GM21360 (cell line): ENCODE data around the gene BCL7C.

Experiments
- ATAC-seq: cut with Tn5 transposase; IDR thresholded peaks from one replicate; pipeline ENCODE4 v1.9.1; 2021; ENCODE audit warnings: mild to moderate bottlenecking, moderate library complexity; ENCODE audit not compliant: unreplicated experiment

The BCL7C gene

DNA sequence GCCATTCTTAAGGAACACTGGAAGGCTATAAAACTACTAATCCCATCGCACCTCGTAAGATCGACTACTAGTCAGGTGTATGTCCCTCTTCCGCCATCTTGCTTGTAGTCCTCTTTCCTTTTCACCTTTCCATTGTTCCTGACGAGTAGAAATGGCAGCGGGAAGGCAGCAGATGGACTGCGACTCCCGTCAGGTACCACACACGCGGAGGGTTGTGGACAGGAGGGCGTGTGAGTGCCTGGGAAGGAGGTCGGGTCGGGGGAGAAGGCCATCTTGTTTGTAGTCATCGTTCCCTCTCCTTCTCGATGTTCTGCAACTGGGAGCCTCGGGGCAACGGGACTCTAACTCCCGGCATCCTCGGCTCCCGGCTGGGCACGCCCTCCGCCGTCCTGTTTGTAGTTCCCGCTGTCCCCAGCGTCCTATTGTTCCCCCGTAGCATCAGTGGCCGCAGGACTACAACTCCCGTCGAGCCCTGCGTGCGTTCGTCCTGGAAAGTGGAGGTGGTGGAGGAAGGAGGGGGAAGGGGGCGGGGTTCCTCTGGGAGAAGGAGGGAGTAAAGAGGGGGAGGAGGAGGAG is 29.2 kb upstream of the BCL7C start:
- ATAC-seq = peak; percentile 59

DNA sequence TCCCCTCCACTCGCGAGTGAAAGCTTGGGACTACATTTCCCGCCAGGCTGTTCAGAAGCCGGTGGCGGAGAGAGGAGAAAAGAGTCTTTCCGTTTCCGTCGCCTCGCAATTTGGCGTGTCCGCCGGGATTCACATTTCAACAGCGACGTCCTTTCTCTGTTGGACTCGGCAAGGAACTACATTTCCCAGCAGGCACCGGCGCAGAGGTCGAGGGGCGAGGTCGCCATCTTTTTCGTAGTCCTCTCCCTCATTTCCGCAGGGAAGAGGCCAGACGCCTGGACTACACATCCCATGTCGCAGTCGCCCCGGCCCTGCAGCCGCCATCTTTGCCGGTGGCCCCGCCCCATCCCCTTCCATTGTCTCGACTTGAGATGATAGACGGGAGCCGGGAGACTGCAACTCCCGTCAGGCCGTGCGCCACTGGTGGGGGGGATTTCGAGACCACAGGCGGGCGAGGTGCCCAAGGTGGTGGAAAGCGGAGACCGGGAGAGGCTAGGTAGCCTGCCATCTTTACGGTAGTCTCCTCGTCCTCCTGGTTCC is 28.6 kb upstream of the BCL7C start:
- peak; percentile 57 for ATAC-seq

GRCh38 chr16:30921748-30922419 is 28.0 kb upstream of the BCL7C start:
- no peak for ATAC-seq

DNA sequence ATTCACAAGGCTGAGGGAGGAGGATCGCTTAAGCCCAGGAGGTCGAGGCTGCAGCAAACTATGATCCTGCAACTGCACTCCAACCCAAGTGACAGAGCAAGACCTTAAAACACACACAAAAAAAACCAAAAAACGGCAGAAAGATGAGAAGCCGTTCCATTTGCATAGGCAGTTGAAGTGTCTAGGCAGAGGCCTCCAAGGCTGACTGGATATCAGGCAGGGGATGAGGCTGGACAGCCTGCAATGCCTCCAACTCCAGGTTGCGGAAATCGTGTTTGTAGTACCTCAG is 27.5 kb upstream of the BCL7C start:
- ATAC-seq = no peak

DNA sequence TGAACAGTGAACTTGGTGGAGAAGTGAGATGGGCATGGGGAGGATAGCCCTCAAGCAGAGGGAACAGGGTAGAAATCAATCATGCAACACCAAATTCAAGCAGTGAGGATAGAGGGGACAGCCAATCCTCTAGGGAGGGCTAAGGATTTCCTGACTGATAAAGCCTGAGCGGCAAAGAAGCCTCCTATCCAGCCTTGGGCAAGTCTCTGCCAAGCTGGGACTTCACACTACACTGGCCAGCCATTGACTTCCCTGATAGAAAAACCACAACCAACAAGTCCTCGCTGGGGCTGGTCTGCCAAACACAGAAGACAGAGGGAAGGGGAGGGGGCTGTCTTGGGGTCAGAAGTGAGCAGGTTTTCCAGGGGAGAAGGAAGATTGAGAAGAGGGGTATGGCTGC is 27.0 kb upstream of the BCL7C start:
- ATAC-seq = no peak

- ATAC-seq = no peak
Measured at GRCh38 chr16:30918614-30919013, 24.7 kb upstream of the BCL7C start.

DNA sequence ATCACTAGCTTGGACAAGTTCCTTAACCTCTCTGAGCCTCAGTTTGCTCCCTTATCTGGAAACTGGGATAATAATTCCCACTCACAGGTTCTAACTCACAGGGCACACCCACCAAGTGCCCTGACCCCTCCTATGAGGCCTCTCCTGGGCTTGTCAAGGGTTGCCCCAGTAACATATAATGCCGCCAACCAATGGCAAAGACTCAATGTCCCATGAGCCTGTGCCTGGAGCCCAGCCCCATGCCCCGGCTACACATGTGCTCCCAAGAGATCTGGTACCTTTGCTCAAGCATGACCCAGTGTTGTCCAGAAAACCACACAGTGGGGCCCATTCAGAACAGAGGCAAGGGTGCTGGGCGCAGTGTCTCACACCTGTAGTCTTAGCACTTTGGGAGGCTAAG is 21.0 kb upstream of the BCL7C start:
- ATAC-seq = no peak

DNA sequence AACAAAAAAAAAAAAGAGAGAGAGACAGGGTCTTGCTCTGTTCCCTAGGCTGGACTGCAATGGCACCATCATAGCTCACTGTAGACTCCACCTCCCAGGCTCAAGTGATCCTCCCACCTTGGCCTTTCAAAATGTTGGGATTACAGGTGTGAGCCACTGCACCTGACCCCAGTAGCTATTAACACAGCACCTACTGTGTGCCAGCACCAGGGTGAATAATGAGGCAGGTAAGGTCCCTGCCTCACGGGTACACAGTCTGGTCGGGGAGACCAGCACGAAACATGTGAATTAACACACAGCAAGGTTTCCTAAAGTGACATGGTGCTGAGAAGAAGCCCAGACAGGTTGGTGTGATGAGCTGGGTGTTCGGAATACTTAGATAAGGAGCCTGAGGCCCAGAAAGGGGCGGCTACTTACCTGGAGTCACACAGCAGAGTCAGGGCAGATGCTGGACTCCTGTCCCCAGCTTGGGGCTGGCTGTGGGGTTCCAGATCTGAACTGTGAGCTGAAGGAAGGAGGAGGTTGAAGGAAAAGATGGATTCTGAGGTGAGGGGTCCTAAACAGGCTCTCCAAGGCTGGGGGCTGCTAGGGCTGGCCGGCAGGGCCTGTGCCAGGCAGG is 19.0 kb upstream of the BCL7C start:
- ATAC-seq = no peak

GRCh38 chr16:30910427-30911029 is 16.7 kb upstream of the BCL7C start:
- no peak for ATAC-seq

DNA sequence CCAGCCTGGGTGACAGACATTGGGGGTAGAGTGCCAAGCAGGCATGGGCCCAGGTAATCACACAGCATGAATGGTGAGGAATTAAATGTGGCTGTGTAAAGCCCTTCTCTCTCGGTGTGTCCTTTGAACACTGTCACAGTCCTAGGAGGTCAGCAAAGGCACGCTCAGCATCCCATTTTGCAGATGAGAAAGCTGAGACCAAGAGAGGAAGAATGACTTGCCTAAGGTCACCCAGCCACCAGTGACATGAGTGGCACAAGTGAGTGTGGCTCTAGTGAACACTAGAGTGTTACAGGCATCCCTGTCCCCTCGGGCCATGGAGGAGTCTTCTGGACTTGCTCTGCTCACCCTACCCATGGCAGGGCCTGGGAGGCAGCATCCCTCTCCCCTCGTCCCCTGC is 13.2 kb upstream of the BCL7C start:
- ATAC-seq = no peak

DNA sequence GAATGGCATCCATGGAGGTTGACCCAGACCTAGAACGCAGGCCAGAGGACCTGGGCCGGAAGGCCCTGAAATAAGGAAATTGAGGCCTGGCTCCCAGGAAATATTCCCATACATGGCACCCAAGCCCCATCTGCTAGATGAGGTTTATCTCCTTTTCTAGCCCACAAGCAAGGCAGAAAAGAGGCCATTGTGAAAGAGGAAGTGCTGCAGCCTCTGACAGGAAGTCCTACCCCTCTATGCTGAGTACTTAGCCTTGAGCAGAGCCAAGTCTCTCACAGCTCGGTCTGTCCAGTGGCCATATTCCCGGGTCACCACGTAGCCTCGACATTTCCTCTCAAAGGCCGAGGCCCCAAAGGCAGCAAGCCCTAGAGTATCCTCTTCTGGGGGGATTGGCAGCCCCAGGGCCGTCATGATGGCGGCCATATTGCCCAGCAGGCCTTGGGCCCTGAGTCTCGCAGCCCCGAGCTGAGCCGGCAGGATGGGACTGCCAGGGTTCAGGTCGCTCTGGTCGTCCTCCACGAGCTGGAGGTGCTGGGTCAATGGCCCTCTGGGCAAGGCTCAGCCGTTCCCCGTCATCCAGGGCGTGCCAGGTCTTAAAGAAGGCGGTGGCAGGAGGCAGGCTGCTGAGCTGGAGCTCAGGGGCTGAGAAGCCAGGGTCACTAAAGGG is 10.4 kb upstream of the BCL7C start:
- ATAC-seq = no peak

DNA sequence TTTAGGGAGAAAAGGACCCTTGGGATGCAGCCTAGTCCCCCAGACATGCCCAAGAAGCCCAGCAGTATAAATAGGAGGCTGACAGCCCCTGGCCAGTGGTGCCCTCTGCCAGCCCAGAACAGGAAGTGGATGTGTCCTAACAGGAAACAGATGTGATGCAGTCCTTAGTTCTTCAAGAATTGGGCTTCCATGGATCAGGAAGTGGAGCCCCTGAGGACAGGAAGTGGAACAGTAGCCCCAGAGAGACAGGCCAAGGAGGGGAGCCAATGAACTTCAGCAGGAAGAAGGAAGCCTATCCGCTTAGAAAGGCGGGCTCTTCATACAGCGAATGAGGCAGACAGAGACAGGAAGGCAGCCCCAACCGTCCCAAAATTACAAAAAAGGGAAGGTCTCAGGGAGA is 9.7 kb upstream of the BCL7C start:
- no peak for ATAC-seq

DNA sequence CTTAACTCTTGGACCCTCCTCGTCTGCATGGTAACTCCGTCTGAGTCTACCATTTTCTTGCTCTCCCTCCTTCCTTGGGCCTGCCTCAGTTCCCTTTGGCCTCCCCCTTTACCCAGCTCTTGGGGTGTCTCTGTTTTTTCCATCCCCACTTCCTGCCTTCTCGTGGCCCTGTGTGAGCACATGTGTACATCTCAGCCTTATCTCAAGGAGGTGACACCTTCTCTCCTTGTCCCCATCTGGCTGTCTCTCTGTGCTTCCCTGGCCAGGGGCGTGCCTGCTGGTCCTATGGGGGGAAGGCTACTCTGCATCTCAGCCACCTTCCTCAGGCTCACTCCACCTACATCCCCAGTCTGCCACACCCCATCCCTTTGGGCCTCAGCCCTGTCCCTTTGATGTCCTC is 9.1 kb upstream of the BCL7C start:
- ATAC-seq = no peak

- ATAC-seq = peak; percentile 60
Measured at GRCh38 chr16:30902029-30902972, 8.4 kb upstream of the BCL7C start.

- no peak for ATAC-seq
Measured at GRCh38 chr16:30901201-30902028, 7.5 kb upstream of the BCL7C start.

DNA sequence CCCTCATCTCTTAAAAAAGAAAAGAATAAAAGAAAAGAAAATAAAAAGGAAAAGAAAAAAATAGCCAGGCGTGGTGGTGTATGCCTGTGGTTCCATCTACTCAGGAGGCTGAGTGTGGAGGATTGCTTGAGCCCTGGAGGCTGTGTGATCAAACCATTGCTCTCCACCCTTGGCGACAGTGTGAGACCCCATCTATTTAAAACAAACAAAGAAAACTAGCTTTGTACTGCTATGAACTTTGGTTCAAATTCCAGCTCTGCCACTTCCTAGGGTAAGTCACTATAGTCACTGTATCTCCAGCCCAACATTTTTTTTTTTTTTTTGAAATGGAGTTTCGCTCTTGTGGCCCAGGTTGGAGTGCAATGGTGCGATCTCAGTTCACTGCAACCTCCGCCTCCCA is 6.7 kb upstream of the BCL7C start:
- ATAC-seq = no peak

DNA sequence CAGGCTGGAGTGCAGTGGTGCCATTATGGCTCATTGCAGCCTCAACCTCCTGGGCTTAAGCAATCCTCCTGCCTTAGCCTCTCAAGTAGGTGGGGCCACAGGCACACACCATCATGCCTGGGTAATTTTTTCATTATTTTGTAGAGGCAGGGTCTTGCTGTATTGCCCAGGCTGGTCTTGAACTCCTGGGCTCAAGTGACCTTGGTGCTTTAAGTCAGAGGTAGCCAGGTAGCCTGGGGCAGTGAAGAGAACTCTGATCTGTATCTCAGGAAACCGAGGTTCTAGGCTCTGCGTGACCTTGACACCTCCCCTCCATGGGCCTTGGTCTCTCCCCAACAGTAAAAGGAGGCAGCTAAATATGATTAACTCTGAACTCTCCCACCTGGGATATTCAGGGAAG is 5.9 kb upstream of the BCL7C start:
- no peak for ATAC-seq

GRCh38 chr16:30896889-30897733 is 3.2 kb upstream of the BCL7C start:
- no peak for ATAC-seq
